Erythroblast (primary cell): ENCODE results near the gene QPRT.

Source experiments
- GATA1 ChIP-seq: IDR thresholded peaks from 2 replicates; pipeline ENCODE4 v1.6.1; 2011; ENCODE audit warnings: low read depth, mild to moderate bottlenecking, control low read depth, low read length, moderate library complexity
- POLR2A ChIP-seq: IDR thresholded peaks from 2 replicates; pipeline ENCODE4 v1.6.1; 2011; ENCODE audit warnings: mild to moderate bottlenecking, low read length

DNA sequence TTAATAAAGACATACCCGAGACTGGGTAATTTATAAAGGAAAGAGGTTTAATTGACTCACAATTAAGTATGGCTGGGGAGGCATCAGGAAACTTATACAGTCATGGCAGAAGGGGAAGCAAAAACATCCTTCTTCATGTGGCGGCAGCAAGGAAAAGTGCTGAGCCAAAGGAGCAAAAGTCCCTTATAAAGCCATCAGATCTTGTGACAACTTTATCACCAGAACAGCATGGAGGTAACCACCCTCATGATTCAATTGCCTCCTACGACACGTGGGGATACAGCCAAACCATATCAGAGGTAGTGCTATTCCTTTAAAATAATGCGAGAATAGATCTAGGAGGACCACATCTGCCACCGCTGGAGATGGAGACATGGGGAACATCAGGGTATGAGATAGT, 57.8 kb downstream of the QPRT start:
- TF ChIP-seq POLR2A (no peak), GATA1 (no peak)
